Heart right ventricle (tissue), 16 donors: ENCODE measurements around the gene SULF2. TPM values are rescaled to one million over a fixed set of nuclear protein-coding genes. Genes with fewer than 3 reads are reported as not detected.

Experiments used
- ATAC-seq, 8 donors: fragments of 200-7000 bp; cut with Tn5 transposase; one replicate each; pipeline ENCODE4 v1.9.1; 2020; ENCODE audit warnings: mild to moderate bottlenecking in 8 of 8, moderate library complexity in 8 of 8, moderate number of reproducible peaks in 1 of 8
- DNase-seq, 2 donors: peaks; one replicate each; pipeline ENCODE4 v3.0.0-alpha.2; 2020
- H3K27ac ChIP-seq, 10 donors: fragments of 200-600 bp; sonication (generic) in 2 of 10; one replicate each; pipeline versions ENCODE4 v1.5.0 to v1.8.0; 2020 to 2022; ENCODE audit warnings: mild to moderate bottlenecking in 3 of 10
- H3K27me3 ChIP-seq, 7 donors: fragments of 200-600 bp; one replicate each; pipeline ENCODE4 v1.8.0; 2021 to 2022; ENCODE audit warnings: mild to moderate bottlenecking in 2 of 7
- H3K36me3 ChIP-seq, 9 donors: fragments of 200-600 bp; sonication (generic) in 1 of 9; one replicate each; pipeline versions ENCODE4 v1.5.0 to v1.8.0; 2020 to 2022; ENCODE audit warnings: mild to moderate bottlenecking in 2 of 9
- H3K4me1 ChIP-seq, 9 donors: fragments of 200-600 bp; sonication (generic) in 1 of 9; one replicate each; pipeline versions ENCODE4 v1.5.0 to v1.8.0; 2020 to 2022; ENCODE audit warnings: mild to moderate bottlenecking in 4 of 9
- H3K4me3 ChIP-seq, 10 donors: fragments of 200-600 bp; sonication (generic) in 2 of 10; one replicate each; pipeline versions ENCODE4 v1.5.0 to v1.8.0; 2020 to 2022; ENCODE audit warnings: mild to moderate bottlenecking in 7 of 10, moderate library complexity in 2 of 10
- H3K9me3 ChIP-seq, 11 donors: fragments of 200-600 bp in 10 of 11; sonication (generic) in 2 of 11; one replicate each; pipeline versions ENCODE4 v1.5.0 to v1.8.0; 2013 to 2022; ENCODE audit warnings: mild to moderate bottlenecking in 2 of 11, control low read depth in 1 of 11, moderate library complexity in 1 of 11
- CTCF ChIP-seq, 9 donors: fragments of 200-600 bp; sonication (generic) in 2 of 9; IDR thresholded peaks; one replicate each; pipeline versions ENCODE4 v1.5.0 to v1.8.0; 2021 to 2022; ENCODE audit warnings: antibody characterized with exemption in 9 of 9, mild to moderate bottlenecking in 5 of 9, moderate library complexity in 1 of 9
- WGBS, 2 donors: extraction: QIAGEN DNeasy Blood & Tissue Kit; methylation state at CpG; one replicate each; pipeline ENCODE4 v1.1.7; 2013; ENCODE audit warnings: inconsistent platforms in 1 of 2; 5-methylcytosine and 5-hydroxymethylcytosine counted together
- intact Hi-C, 10 donors: fragments of 100-400 bp; cut with DNase I; formaldehyde crosslinking; loops; one replicate each; pipeline versions ENCODE4 v1.11.1 to v1.14.2; 2022
- polyA plus RNA-seq, 2 donors: library from polyadenylated mRNA; stranded (reverse); fragments of 200-250 nt; gene quantifications; one replicate each; pipeline ENCODE4 v1.2.3, GENCODE V29; 2013
- total RNA-seq, 10 donors: library from RNA; stranded (reverse); fragmentation: NEBNext Ultra II Directional in 3 of 10; extraction: Animal tissue kit (Norgen Biotek cat#: 25700) in 3 of 10; gene quantifications; one replicate each; pipeline versions ENCODE4 v1.2.1 to v1.2.4, GENCODE V29; 2021 to 2023
- donor health status: Arrhythmogenic right ventricular cardiomyopathy.
- donor health status: ischemic (EF 13 %, LVEDD 7.1; RV severe dilation, severe dysfunction).
- donor health status: healthy with polysubstance abuse.
- donor health status: DM: no; HTN: yes; CAD: no.
- donor health status: DM: no; HTN: no; CAD: no.
- donor health status: ischemic (EF 25% LVEDD 6.9; RV normal size, moderate dysfunction).
- donor health status: ischemic (EF 25% LVEDD 5.7; RV mildly dilated, moderate dysfunction).
- donor health status: healthy.
- donor health status: DM: yes; HTN: yes; CAD: no.
- donor health status: Ischemic cardiomyopathy.
- donor health status: ischemic (EF 35%, LVEDD 5.7; RV mildly dilated, moderate dysfunction).
- donor health status: nonischemic (EF 11% LVEDD 7.7; RV severe dilation, severe dysfunction).
- donor health status: DM: yes; HTN: yes; CAD: no.
- donor health status: PGD.
- donor health status: ischemic (EF 29% LVEDD 5.4; RV normal size, mild dysfunction).
- donor health status: nonischemic (EF 23%, LVEDD 6.1; RV moderate dilation, normal function).

The SULF2 gene
- total and polyA plus RNA-seq, 12 donors: 16.7 to 40.6 (median 26.4) TPM

GRCh38 chr20:47642624-47643023, 142.7 kb downstream of the SULF2 start:
- WGBS, 2 donors: 90 to 92% methylated on average over 4 of the region's 4 CpGs
- Histone ChIP-seq H3K4me3 (no peak overlapping the region), H3K27ac (no peak overlapping the region), H3K36me3 (peaks cover 0 to 100% (median 58%) of the 10 kb centered on the region in 9 donors), H3K27me3 (no peaks in the 10 kb centered on the region), H3K4me1 (peaks cover 0 to 12% (median 0%) of the 10 kb centered on the region in 9 donors), H3K9me3 (no peaks in the 10 kb centered on the region)
- ATAC-seq: no peak
- intact Hi-C loops: no loop called here
- no peak for TF ChIP-seq CTCF (IDR thresholded peaks at IDR 0.05)
- DNase-seq: no peak

- 92 to 94% methylated on average over 4 of the region's 4 CpGs for WGBS, 2 donors
These were observed 143.2 kb downstream of the SULF2 start for GRCh38 chr20:47642118-47642517.

GRCh38 chr20:47638851-47639250, 146.4 kb downstream of the SULF2 start:
- H3K27ac ChIP-seq: no peak overlapping the region
- no peaks in the 10 kb centered on the region for H3K27me3 ChIP-seq
- no peak for DNase-seq
- WGBS, 2 donors: 51 to 61% methylated on average over 4 of the region's 4 CpGs
- intact Hi-C loops: no loop called here
- no peak overlapping the region for H3K4me3 ChIP-seq
- peaks cover 0 to 100% (median 55%) of the 10 kb centered on the region in 9 donors for H3K36me3 ChIP-seq
- no peaks in the 10 kb centered on the region for H3K9me3 ChIP-seq
- H3K4me1 ChIP-seq: peaks cover 0 to 12% (median 0%) of the 10 kb centered on the region in 9 donors
- no peak for TF ChIP-seq CTCF (IDR thresholded peaks at IDR 0.05)
- no peak for ATAC-seq

More at GRCh38 chr20:47642118-47642517, 143.2 kb downstream of the SULF2 start:
- DNase-seq (no peak), ATAC-seq (no peak)
- H3K27me3 ChIP-seq: no peaks in the 10 kb centered on the region
- no peak for TF ChIP-seq CTCF (IDR thresholded peaks at IDR 0.05)
- peaks cover 0 to 12% (median 0%) of the 10 kb centered on the region in 9 donors for H3K4me1 ChIP-seq
- H3K27ac ChIP-seq: no peak overlapping the region
- no peaks in the 10 kb centered on the region for H3K9me3 ChIP-seq
- intact Hi-C loops: no loop called here
- peaks cover 0 to 100% (median 59%) of the 10 kb centered on the region in 9 donors for H3K36me3 ChIP-seq
- H3K4me3 ChIP-seq: no peak overlapping the region

- Histone ChIP-seq H3K27ac (no peak overlapping the region), H3K27me3 (no peaks in the 10 kb centered on the region), H3K4me1 (peaks cover 0 to 20% (median 0%) of the 10 kb centered on the region in 9 donors), H3K9me3 (no peaks in the 10 kb centered on the region), H3K36me3 (peaks cover 0 to 100% (median 44%) of the 10 kb centered on the region in 9 donors), H3K4me3 (no peak overlapping the region)
- TF ChIP-seq CTCF (IDR thresholded peaks at IDR 0.05): no peak
- intact Hi-C loops: no loop called here
- DNase-seq (no peak), ATAC-seq (no peak)
- WGBS, 2 donors: 97% methylated on average over 4 of the region's 4 CpGs
These were observed 150.0 kb downstream of the SULF2 start for GRCh38 chr20:47635256-47635655.
